NCI-H774 (cell line): ENCODE results near the gene EPAS1.

Source experiments
- DNase-seq: peaks from one replicate; lab custom pipeline; 2025; lab: John Stamatoyannopoulos, UW

EPAS1 gene

DNA sequence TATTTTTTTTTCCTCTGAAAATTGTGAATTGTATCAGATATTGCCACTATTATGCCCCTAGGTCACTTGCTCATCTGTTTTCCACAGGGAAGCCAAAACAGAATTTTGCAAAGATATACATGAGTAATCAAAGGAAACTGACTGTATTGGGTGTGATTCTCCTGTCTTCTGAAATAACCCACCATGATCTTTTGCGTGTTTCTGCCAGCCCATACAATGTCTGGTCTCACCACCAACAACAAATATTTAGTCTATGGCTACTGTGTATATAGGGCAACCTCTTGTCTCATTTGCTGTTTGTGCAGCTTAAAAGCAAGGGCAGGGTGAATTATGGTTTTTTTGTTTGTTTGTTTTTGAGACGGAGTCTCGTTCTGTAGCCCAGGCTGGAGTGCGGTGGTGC is 26.5 kb downstream of the EPAS1 start:
- DNase-seq, result peak; percentile 26

DNA sequence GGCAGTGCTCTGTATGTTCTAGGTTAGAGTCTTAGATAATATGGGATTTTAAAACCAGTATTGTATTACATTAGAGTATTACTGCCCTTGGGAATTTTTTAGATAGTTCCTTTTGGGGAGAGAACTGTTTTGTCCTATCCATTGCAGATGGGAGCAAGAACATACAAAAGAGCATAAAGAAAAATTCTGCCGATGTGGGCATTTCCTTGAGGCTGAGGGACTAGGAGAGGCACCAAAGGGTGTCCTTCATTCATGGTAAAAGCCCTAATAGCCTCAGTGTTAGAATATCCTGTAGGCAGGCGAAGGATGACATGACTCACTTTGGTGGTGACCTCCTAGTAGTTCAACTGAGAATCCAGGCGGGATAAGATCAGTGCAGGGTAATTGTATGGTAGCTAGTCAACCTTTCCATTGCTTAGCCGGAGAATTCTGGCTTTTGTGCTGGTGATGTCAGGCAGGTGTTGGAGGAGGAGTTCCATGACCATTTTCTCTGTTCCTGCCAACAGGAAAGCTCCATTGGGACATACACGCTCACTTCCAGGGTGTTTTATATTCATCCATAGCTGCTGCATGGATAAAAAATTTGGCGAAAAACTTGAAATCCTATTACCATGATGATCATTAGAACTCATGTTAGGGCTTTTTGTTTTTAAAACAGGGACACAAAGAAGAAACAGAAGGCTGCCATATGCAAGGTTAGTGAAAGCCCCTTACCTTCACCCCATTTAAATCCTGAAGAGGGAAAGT is 28.1 kb downstream of the EPAS1 start:
- DNase-seq, result no peak

DNA sequence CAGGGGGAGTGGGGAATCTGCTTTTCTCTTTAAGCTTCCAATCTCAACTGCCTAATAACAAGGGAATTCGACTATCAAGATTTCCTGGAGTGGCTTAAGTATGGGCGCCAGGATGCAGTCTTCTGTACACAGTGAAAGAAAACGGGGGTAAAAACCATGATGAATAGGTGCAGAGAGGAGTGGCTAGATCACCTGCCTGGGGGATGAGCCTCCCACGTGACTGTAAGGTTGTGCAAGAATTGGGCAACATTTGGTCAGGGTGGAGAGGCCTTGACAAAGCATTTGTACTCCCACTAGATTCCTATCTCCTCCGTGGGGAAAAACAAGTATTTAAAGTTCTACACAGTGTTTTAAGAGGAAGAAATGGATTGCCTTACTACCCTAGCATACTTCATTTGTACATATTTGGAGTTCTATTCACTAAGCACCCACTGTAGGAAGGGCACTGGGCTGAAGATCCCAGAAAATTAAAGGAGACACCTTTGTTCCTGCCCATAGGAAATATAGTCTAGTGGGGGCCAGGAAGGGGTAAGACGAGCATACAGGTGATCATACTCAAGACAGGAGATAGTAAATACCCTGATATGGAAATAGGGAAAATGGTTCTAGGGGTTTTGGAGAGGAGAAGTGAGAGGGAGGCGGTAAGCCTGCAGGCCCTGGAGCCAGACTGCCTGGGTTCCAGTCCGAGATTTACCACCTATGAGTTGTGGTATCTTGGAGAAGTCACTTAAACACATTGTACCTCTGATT is 29.2 kb downstream of the EPAS1 start:
- DNase-seq, result no peak

DNA sequence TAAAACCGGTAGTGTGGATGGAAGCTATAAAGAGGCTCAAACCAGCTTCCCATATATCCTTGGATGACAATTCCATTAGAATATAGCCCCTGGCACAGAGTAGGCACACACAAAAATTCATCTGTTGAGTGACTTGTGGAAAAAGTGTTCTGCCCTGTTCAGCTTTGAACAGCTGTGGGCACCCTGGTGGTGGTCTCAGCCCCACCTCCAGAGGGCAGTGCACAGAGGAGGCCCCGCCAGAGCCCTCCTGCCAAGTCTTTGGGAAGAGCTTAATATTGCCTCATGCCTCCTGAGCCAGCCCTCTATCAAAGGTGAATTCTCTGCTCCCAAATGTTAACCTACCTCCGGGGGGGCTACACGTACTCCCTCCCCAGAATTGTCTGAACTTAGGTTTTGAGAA is 30.4 kb downstream of the EPAS1 start:
- no peak for DNase-seq

DNA sequence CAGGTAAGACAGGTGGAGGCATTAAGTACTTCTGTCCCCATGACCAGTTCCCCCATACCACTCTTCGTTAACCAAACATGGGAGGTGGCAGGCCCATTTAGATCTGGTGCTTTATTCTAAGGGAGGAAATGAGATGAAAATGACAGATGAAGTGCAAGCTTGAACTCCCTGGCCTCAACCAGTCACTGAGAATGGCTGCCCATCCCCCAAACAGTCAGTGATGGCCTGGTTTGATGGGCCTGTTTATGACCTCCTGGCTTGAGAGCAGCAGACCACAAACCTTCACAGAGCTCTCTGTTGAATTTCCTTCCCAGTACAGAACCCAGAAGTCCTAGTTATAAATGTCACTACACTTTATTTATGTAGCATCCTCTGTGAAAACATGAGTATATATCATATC is 31.1 kb downstream of the EPAS1 start:
- no peak for DNase-seq

DNA sequence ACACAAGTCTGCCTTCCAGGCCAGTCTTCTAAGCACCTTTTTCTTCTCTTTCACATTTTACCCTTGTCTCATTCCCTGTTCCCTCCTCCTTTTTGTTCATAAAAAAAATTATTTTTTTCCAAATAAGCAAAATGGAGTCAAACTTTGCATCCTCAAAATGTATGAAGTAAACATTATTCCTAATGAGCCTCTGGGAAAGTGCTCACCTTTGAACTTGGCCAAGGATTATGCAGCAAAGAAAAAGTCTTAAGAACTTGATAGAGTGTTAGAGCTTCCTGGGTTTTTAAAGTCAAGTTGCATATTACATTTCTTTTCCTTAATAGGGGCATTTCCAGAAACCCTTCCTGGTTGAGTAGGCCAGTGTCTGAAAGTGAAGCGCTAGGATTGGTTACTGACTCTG is 31.6 kb downstream of the EPAS1 start:
- no peak for DNase-seq

DNA sequence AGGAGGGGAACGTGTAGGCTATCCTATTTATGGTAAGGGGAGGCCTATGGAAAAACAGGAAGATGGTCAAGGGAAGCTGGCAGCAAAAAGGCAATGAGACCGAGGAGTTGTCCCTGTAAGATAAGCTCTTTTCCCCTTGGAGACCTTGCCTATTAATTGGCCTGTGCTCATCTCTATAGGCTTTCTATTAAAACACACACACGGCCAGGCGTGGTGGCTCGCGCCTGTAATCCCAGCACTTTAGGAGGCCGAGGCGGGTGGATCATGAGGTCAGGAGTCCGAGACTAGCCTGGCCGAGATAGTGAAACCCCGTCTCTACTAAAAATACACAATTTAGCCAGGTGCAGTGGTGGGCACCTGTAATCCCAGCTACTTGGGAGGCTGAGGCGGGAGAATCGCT is 32.1 kb downstream of the EPAS1 start:
- no peak for DNase-seq

DNA sequence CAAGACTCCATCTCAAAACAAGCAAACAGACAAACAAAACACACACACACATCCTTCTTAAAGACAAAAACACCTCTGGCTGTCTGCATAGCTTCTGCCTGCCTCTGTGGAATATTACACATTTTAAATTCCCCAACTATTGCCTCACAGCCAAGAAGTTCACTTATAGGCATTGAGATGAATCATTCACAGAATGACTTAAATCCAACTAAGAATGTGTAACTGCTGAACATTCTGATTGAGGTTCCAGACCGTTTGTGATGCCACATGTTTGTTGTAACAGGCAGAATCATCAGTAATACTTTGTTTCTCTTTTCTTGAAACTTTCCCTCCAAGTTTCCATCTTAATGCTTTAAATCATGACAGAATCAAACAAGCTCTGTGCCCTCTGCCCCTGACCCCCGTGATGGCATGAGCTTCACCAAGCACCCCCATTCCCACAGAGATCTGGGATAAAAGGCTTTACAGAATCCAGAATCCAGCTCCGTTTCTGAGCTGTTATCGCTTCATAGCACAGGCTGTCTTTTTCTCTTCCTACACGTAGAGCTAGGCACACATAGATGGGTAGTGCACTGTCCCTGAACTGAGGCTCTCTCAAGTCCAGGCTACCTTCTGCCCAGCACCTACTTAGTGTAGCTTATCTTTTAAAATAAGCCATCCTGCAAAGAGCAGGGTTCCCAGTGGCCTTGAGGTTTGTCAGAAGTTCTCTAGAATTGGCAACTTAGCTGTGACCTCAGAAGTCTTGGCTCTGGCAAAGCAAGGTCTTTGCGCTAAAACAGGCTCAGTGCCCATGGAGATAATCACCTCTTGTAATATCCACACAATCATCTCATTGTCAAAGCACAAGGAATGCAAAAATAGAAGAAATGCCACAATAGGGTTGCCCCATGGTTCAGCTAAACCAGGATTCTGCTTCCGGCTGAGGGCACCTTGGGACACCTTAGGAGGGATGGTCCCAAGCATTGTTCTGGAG is 32.9 kb downstream of the EPAS1 start:
- no peak for DNase-seq

DNA sequence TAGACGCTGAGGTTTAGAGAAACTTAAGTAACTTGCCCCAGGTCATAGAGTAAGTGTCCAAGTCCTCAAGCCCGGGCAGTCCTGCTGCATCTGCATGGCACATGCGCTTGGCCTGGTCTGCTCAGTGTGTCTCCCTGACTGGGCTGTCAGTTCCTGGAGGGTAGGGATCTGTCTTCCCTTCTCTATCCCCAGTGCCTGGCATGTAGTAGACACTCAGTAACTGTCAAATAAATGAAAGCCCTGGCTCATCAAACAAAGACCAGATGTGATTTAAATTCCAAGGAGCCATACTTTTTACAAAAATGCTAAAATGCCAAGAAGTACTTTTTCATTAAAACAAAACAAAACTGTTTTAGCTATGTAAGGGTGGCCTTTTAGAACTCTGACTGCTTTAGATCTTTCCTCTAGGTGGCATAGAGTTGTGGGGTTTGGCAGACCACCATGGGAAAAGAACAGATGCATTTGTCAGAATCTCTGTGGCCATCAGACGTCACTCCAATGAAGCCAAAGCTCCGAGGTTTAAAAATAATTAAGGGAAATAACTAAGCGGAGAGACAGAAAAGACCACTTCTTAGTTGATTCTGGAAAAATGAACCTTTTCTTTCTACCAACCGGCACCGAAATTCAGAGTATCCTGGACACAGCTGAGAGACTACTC is 34.0 kb downstream of the EPAS1 start:
- no peak for DNase-seq

DNA sequence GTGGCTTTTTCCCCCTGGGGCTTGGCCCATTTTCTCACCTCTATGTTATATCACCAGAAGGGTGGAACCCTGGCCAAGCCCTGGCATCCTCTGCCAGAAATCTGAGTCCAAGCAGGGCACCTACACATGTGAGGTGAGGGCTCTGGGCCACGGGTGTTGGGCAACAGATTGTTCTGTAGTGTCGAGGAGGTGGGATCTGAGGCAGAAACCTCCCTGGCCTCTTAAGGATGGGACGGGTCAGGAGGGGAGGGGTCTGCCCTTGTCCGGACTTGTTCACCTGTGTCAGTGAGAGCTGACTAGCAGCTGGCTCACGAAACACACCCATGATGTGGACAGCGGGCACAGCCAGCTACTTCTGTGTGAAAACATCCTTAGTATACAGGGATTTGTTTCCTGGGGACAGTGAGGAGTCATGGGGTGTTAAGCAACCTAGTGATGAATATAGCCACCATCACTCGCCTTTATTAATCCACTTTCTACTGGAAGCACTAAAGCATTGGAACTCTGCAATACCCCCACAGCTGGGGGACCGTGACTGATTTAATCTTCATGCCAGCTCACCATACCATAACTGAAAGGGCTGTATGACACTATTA is 35.6 kb downstream of the EPAS1 start:
- no peak for DNase-seq

DNA sequence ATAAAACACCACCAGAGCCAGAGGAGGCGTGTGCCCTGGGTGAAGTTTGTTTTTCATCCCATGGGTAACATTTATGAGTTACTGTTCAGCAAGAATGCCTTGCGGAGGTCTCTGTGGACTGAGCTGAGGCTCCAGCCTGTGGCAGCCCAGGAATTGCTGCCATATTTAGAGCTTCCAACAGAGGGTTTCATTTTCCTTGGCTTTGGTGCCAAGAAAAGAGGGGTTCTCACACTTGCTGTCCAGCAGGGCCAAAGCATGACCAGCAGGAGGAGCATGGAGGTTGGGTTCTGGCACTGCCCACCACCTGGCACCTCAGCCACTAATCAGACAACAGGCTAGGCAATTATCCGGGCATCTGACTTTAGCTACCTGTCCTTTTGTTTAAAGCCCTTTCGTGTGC is 36.7 kb downstream of the EPAS1 start:
- DNase-seq, result no peak

DNA sequence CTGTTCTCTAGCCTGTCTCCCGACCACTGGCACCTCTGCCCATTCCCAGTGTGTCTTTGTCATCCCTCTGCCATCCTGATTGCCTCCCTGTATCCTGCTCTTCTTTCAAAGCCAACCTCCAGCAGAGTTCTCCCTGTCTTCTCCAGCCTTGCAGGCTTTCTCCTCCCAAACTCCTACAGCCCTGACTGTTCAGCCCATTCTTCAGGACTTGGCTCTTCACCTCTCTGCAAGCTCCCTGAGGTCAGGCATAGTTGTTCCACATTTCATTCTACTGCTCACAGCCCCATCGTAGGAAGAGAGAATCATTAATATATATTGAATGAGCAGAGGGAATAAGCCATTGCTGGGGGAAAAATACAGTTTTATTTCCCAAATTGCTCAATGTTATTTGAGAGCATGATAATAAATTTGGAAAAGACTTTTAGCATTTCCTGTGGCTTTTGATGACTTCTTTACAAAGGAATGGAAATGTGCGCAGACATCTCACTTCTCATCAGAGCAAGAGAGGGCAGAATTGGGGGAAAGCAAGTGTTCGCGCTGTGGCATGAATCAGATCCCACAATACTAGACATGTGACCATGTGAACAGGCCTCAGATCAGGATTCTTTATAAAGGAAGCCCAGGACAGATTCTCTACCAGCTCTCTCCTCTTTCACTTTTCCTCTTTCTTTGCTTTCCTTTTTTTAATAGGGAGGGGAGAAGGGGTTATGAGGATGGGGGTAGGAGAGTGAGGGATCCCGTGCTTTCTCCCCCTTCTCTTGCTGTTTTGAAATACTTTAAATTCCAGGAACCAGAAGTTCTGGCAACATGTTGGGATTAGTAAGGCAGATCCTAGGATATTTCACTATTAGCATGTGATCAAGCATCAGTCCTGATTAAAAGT is 37.4 kb downstream of the EPAS1 start:
- DNase-seq, result no peak

DNA sequence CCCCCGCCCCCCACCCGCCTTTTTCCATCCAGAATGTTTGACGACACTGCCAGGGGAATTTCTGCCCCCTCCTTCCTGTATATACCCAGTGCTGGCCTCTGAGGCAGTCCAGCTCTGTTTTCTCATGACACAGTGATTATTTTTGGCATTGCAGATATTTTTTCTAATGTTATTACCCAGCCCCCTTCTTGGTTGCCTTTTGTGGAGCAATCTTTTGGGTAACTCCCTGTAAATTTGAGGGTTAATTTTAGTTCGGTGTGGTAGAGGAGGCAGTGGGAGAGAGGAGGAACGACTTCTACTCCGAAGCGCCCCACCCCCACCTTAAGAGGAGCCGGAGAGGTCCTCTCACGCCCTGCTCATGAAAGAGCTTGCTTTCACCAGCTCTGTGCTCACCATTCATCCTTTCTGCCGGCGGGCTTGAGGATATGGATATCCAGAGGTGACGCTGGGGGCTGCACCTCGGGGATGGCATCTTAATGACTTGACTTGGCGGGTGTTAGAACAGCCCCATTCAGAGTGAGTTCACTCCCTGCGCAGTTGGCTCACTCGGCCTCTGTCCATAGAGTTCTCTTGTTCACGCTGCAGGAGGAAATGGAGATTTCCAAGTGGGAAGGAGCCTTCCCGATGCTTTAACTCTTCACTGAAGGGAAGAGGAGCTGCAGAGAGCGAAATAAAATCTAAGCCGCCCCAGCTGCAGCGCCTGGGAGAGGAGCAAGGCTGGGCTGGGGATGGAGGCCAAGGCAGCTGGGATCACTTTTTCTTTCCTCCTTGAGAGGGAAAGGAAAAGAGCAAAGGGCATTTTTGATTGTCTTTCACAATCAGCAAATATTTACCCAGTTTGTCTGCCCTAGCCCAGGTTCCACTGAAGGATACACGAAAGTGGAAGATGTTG is 38.4 kb downstream of the EPAS1 start:
- DNase-seq, result no peak

DNA sequence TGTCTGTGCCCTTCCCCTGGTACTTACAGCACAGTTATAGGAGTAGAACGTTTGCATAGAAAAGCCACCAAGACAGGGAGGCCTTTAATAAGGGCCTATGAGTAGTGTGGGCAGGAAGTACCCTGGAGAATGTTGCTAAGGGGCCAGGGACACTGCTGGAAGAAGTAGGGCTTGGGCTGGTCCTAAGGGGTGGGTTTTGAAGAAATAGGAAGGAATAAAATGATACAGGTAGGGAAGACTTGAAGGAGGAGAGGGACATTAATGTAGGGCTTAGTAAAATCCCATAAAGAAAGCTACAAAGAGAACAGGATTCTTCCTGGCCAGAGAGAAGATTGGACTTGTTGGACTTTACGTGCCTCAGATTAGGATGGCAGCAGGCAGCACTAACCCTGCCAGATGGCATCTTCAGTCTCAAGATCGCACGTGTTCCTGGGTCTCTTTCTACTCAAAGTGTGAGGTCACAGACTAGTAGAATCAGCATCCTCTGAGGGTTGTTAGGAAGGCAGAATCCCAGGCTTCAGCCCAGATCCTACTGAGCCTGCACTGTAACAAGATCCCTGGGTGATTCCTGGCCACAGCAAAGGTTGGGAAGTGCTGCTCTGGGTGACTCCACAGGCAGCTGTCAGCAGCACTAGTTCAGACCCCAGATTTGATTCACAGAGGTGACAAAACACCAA is 39.2 kb downstream of the EPAS1 start:
- DNase-seq, result no peak

DNA sequence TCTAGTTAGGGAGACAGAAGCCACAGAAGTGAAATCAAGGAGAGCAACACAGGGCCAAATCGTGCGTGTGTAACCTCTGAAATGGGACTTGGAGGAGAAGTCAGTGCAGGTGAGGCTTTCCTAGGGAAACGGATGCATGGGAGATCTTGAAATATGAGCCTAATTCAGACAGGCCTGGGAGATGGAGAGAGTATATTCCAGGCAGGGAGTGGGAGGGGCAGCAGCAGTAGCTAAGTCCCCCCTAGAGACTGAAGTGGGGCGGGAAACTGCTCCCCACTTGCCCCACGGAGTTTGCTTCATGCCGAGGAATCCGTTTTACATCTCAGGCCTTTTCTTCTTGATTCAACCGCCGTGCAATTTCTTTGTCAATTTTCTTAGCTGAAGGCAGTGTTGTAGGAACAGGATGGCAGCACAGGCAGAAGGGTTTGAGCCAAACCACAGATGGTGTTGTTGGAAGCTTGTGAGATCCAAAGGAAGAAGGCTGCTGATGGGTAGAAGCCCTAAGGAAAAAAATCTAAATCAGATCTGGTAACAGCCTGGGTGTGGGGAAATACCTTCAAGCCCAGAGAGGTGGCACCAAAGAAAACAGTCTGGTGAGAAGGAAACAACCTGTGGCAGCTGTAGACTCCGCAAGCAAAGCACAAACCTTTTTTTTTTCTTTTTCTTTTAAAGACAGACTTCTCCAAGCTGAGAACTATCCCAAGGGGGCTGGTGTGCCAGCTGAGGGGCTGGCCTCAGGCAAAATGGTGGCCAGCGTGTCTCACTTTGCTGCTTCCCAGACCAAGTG is 40.2 kb downstream of the EPAS1 start:
- no peak for DNase-seq

DNA sequence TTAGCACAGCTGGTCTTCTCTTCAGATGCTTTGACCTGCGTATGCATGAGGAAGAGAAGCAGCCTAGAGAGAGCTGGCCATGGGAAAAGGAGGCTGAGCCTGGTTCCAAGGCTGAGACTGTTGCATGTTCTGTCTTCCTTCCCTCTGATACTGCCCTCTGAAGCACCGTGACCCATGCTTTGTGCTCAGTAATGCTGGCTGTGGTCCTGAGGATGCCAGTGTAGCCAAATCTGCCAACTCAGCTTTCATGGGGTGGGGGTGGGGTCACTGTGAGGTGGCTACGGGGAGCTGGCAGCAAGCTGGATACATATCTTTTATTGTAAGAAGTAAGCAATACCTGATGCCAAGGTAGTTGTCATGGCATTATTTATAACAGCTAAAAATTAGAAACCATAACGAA is 41.5 kb downstream of the EPAS1 start:
- no peak for DNase-seq

DNA sequence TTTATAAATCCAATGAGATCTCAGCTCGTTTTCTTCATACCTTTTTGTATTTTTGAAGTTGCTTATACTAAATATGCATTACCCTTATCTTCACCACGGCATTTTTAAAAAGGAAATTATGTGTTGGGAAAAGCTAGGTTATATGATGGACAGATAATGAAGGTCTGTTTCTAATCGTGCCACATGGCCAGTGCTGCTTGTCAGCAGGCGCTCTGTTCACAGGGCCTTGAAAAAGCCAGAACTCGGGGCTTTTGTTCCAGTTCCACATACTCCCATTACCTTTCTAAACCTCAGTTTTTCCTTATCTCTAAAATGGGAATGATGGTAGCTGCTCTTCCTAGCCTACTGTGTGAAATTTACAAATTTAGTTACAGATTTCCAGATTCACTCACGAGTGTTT is 42.0 kb downstream of the EPAS1 start:
- no peak for DNase-seq
